DMS 273 treated with DMSO at 0.1 percent for 48 hours (cell line): ENCODE results near the gene PCSK1N.

Experiments used
- DNase-seq: peaks from one replicate; lab custom pipeline; 2025; lab: John Stamatoyannopoulos, UW

PCSK1N gene

GRCh38 chrX:48789366-48790220 lies 45.8 kb downstream of the PCSK1N start:
- no peak for DNase-seq

GRCh38 chrX:48787505-48788443 lies 47.6 kb downstream of the PCSK1N start:
- no peak for DNase-seq

- DNase-seq = no peak
These were observed 48.4 kb downstream of the PCSK1N start for GRCh38 chrX:48786825-48787504.

- no peak for DNase-seq
These were observed 49.0 kb downstream of the PCSK1N start, which contains the start of gene GATA1 for GRCh38 chrX:48786341-48786800. Gene GATA1, plus strand, starts transcription at chrX:48786590. Its CDS starts 4,520 bp downstream, at chrX:48791110.

- DNase-seq = no peak
These were observed 49.7 kb downstream of the PCSK1N start for GRCh38 chrX:48785540-48786214.

GRCh38 chrX:48785186-48785539 lies 50.2 kb downstream of the PCSK1N start:
- no peak for DNase-seq

- DNase-seq = no peak
These were observed 50.7 kb downstream of the PCSK1N start for GRCh38 chrX:48784726-48785125.

GRCh38 chrX:48782795-48783194 lies 52.6 kb downstream of the PCSK1N start:
- no peak for DNase-seq

GRCh38 chrX:48782216-48782615 lies 53.2 kb downstream of the PCSK1N start:
- no peak for DNase-seq

- no peak for DNase-seq
These were observed 53.7 kb downstream of the PCSK1N start for GRCh38 chrX:48781705-48782104.
